Activated CD4-positive, alpha-beta T cell treated with anti-CD3 and anti-CD28 coated beads for 24 hours (primary cell): ENCODE measurements around the gene LRRC36.
"Not testable (repeated sequence)": the region's sequence is repeated elsewhere in the genome, so short reads cannot be mapped to it uniquely, and the experiment has no call there.

Experiments used
- DNase-seq, 2 donors: peaks; one replicate each; pipeline ENCODE4 v3.0.0-alpha.2; 2020; ENCODE audit warnings: low read depth in 2 of 2

The LRRC36 gene

DNA sequence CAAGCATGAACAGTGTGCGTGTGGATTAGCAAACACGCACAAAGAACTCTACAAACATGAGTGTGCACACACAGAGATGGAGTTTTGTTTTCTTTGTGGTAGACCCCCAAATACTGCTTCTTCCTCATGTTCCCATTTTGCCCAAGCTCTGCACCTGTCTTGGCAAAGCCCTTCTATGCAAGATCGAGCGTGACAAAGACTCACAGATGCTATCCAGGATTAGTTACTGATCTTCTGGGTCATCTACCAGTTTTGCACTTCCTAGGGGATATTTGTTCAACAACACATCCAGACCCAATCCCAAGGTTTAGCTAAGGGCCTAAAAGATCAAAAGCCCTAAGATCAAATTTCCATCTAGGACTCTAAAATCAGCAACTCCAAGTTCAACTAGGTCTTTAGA, 16.0 kb downstream of the LRRC36 start:
- no peak for DNase-seq

DNA sequence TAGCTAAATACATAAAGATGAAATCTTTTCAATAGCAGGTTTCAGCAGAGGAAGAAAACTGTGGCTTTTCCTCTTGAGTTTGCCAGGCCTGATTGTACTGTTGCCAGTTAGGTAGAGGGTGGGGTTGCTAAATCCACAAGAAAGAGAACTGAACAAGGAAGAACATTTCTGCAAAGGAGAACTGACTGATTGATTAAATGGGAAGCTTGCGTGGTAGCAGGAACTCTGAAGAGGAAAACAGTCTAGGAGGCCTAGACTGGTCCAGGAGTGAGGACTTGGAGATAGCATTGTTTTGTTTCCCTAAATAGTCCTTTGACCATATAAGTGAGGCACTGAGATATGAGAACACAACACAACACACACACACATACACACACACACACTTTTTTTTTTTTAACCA, 18.8 kb downstream of the LRRC36 start:
- no peak for DNase-seq

DNA sequence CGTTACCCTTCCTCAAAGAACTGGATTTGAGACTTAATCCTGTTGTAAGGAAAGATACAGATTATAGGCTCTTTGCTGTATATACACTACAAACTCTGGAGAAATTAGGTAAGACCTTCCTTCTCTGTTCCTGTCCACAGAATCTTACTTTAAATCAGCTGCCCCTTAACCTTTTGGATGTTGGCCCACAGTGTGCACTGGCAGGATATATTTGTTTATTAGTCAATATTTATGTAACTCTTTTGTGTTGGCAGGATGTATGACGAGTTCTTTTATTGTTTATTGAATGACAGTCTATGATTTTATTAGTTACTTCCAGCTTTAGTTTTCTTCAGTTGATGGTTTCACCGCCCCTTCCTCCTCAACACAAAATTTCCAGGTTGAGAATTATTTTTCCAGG, 19.7 kb downstream of the LRRC36 start:
- no peak for DNase-seq

DNA sequence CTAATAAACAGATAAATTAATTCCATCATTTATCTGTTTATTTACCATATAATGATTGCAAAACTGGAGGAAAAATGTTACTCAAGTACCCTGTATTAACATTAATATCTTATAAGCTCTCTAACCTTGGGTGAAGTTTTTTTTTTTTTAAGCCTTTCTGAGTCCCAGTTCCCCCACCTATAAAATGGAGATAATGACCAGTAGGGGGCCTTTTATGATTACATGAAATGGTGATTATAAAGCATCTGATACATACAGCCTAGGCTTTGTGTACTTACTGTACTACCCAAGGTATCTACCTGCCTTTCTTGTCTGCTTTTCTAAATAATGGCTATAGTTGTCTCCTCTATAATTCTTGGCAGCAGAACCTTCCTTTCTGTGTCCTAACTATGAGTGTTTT, 22.6 kb downstream of the LRRC36 start:
- DNase-seq = no peak

DNA sequence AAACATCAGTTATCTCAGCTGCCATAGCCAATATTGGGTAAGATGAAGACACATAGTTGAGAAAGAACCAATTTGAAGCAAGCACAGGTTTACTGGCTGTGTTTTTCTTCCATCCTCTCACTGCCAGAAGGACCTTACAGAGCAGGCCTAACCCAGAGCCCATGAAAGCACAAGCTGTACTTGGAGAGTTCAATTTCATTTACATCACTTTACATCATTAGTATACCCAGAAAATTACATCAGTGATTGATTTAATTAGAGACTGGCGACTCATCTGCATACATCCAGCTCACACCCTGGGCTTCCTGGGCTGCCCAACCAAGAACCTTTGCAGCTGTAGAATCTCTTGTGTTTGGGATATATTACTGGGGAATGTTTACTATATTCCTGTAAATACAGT, 23.7 kb downstream of the LRRC36 start:
- no peak for DNase-seq

DNA sequence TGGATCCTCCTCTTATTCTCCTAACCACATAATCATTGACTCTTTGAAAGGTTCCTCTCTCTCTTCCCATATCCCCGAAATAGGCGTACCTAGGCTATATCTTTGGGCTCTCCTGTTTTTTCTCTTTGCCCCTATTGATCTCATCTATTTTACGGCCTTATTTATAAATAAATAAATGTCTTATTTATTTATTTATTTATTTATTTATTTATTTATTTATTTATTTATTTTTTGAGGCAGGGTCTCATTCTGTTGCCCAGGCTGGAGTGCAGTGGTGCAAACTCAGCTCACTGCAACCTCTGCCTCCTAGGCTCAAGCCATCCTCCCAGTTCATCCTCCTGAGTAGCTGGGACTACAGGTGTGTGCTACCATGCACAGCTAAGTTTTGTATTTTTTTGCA, 25.8 kb downstream of the LRRC36 start:
- not testable (repeated sequence) for DNase-seq

DNA sequence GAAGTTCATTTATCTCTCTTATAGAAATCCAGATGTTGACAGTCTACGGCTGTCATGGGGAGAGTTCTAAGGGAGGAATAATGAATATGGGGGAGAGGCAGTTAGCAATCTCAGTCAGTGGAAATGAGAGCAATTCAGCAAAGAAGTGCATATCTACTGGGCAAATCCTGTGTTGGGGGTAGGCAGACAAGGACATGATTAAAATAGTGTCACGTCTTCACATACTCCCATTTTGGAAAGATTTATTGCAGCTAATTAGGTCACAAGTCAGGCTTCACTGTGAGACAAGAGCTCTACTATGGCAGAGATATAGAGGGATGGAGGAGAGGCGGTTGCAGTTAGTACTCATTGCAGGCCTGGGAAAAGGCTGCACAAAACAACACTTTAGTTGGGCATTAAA, 29.8 kb downstream of the LRRC36 start:
- DNase-seq = no peak

DNA sequence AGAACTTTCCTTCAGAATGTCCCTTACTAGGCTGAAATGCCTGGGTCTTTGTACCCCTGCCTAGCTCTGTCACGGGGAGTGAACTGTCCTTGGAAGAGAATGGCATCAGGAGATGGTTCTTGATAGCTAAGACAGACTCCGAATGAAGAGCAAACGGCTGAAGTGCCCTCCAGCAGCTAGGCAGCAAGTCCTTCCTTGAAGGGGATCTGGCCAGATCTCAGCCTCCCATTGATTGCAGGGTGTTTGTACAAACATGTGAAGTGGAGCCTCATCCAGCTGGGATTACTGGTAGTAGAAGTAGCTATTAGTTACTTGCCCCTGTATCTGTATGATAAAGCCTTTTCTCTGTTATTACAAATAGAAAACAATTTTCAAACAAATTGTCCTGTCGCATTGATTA, 30.9 kb downstream of the LRRC36 start:
- DNase-seq = no peak

DNA sequence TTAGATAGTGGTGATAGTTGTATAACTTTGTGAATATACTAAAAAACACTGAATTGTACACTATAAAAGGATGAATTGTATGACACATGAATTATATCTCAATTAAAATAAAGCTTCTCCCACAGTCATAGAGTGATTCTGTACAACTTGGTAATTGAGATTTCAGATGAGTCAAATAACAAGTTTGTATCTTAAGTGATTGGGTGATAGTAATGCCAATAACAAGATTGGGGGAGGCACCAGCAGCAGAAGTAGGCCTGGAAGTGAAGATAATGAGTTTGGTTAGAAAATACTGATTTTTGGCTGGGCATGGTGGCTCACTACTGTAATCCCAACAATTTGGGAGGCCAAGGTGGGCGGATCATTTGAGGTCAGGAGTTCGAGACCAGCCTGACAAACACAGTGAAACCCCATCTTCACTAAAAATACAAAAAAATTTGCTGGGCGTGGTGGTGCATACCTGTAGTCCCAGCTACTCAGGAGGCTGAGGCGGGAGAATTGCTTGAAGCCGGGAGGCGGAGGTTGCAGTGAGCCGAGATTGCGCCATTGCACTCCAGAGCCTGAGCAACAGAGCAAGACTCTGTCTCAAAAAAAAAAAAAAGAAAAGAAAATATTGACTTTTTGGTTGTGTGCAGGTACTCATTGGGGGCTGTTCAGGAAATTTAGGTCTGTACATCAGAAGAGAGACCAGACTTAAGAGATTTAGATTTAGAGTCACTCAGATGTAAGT, 33.1 kb downstream of the LRRC36 start:
- DNase-seq = not testable (repeated sequence)

DNA sequence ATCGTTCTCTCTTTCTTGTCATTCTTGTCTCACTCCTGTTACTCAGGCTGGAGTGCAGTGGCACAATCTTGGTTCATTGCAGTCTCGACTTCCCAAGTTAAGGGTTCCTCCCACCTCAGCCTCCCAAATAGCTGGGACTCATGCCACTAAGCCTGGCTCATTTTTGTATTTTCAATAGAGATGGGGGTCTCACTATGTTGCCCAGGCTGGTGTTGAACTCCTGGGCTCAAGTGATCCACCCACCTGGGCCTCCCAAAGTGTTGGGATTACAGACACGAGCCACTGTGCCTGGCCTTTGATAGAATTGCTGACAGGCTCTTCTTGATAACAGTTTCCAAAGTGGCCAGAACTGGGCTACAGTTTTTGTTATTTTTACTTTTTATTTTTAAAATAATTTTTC, 34.4 kb downstream of the LRRC36 start:
- DNase-seq = no peak

DNA sequence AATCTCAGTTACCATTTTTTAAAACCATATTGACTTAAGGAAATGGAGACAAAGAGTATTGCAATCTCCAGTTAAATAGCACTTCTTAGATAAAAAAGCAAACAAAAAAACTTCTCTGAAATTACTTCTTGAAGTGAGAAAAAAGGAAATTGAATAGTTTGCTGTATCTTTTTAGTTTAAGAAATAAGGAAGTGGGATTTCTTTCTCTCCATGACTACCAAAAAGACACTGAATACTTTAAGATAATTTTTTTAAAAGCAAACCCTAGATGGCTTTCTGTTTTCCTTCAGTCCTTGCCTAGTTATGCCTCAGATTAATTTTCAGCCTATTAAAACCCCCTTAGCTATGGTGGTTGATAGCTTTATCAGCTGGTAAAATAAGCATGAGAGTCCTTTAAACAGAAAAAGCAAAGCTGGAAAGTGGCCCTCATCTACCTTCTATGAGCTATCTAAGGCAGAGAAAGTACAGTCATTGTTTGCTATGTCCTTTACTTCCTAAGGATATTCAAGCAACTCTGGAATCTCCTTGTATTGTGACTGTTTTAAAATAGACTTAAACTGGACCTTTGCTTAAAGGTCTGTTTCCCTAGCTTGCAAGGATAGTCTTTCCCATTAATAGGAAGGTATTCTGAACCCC, 38.1 kb downstream of the LRRC36 start:
- no peak for DNase-seq

DNA sequence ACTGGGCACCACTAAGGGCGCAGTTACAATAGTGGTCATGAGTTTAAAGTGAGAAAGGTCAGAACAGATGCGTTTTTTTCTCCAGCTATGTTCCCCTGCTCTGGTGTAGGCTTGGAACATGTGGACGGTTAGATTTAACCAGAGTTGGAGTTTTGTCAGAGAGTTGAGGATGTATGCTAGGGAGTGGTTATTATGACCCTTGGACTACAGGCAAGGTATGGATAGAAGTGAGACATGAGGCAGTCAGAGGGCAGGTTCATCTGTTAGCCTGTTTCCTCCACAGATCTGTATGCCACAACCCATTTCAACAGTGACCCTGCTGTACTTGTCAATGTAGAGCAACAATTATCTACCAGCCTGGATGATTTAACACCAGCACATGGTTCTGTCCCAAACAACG, 44.0 kb downstream of the LRRC36 start:
- DNase-seq = no peak

DNA sequence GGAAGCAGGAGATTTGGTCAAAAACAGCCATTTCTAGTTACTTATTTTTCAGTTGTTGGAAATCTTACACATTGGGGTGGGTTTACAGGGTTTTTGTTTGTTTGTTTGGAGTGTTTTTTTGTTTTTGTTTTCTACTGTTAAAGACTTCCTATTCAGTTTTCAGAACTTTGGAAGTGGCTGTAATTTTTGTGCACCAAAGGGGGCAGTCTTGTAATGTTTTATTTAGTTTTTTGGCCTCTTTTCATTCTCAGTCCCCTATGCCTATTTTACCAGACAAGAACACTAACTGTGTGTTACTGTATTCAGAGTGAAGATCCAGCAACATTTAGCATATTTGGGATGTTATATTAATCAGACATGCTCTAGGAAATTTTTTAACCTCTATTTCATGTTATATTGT, 46.0 kb downstream of the LRRC36 start:
- DNase-seq = no peak

DNA sequence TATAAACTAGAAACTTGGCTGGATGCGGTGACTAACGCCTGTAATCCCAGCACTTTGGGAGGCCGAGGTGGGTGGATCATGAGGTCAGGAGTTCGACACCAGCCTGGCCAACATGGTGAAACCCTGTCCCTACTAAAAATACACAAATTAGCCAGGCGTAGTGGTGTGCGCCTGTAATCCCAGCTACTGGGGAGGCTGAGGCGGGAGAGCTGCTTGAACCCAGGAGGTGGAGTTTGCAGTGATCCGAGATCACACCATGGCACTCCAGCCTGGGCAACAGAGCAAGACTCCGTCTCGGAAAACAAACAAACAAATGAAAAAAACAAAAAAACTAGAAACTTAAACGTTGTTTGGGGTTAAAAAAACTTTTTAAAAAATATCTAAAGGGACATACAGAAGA, 49.4 kb downstream of the LRRC36 start:
- DNase-seq = not testable (repeated sequence)

DNA sequence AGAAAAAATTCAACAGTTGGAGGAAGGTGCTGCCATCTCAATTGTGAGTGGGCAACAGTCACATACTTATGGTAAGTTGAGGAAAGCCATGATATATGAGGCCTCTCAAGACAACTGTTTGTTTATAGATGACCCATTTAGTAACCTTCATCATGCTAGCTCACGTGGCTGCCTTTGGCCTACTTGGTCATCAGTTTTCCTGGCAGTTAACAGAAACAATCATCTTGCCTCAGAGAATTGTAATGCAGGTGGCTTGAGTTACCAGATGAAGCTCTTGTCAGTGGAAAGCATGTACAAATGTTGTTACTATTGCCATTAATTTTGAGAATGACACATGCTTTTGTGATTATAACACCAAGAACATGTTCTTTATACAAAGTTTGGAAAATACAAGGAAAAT, 52.0 kb downstream of the LRRC36 start:
- DNase-seq = no peak

DNA sequence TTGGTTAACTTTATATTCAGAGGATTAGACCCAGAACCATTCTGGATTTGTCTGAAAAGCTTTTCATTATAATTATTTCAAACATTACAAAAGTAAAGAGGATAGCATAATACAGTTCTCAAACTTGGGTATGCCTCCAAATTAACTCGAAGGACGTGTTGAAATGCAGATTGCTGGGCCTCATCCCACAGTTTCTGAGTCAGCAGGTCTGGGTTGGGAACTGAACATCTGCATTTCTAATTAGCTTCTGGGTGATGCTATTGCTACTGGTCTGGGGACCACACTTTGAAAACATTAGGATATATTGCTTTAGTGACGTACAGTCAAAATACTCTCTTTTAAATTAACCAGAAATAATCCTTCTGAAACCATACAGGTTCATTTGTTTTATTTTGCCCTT, 56.7 kb downstream of the LRRC36 start:
- DNase-seq = no peak

DNA sequence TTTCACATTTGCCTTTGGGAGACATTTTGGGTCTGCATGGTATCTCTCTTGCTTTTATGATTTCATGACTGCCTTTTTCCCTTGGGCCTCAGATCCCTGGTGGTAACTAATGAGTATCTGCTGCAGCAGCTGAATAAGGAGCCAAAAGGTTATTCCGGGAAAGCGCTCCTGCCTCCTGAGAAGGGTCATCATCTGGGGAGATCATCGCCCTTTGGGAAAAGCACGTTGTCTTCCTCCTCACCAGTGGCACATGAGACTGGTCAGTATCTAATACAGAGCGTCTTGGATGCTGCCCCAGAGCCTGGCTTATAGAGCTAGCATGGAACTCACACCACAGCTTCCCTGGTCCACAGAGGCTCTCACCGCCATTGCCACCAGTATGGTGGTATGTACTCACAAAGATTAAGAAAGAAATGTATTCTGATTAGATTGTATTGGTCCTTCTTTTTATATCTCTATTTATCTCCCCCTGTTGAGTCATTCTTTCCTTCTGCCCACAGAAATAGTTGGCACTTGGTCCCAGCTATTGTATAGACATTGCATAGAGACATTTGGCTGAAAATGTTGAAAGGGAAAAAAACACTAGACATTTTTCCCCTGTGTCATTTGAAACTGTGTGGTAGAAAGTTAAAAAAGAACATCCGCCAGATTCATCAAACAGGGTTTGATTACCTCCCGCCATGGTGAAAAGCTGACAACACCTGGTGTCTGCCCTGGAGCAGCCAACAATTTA, 58.3 kb downstream of the LRRC36 start:
- DNase-seq = no peak

DNA sequence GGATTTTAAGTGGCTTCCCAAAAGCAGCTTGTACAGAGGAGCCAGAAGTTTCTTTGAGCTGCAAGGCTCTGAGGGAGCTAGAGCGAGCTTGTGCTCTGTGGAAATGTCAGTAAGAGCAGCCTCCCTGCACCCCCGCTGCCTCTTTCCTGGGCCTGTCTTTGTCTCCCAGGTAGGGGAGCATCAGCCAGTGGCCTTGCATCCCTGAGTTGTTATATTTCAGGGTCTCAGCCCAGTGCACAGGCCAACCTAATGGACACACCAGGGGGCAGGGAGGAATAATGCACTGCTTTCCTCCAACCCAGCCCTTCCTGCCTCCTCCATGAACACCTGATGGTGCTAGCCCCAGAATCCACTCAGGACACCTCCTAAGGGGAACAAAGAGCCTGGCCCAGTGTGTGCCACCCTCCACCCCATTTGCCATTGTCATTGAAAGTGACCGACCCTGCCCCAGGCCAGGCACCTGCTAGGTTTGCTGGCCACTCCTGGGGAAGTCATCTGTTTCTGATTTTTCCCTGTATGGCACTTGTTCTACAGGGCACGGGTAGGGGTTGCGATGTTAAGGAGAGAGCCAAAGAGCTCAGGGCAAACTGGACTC, 60.3 kb downstream of the LRRC36 start:
- DNase-seq = no peak

DNA sequence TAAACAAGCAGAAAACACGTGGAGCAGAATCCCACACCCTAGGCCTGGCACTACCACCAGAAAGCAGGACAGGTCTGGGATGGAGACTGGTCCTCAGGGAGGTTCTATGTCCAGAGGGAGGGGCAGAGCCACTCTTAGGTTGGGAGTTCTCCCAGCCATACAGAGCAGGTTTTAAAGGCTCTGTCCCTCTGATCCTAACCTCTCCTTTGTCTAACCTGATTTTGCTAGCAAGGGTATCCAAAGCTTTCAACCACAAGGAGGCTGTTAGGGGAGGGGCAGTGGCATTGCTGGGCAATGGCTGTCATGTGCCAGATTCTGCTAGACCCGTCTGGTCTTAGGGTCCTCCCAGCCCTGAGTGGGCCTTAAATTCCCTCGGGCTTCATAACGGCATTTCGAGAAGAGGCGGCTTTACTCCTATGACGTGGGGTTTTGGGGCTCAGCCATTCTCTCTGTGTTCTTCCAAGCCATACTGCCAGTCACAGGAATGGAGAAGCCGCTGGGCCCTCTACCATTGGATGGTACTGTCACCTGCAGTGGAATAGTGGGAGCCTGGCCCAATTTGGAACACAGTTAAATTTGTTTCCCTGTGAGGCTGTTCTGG, 61.0 kb downstream of the LRRC36 start:
- no peak for DNase-seq

DNA sequence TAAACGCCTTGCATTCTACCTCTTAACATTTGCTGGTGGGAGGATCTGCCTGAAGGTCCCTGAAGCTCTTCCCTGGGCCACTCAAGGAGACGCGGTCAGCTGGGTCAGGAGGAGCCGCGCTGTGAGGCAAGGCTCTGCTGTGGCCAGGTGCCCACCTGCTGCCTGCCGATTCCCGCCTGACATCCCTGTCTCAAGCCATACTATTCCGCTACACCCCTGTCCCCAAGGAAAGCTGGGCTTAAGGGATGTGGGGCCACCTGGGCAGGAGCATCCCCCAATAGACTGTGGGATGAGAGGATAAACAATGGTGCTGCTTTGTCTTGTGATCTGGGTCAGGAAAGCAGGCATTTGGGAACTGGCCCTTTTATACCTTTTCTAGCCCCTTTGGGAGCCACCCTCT, 61.6 kb downstream of the LRRC36 start:
- no peak for DNase-seq

DNA sequence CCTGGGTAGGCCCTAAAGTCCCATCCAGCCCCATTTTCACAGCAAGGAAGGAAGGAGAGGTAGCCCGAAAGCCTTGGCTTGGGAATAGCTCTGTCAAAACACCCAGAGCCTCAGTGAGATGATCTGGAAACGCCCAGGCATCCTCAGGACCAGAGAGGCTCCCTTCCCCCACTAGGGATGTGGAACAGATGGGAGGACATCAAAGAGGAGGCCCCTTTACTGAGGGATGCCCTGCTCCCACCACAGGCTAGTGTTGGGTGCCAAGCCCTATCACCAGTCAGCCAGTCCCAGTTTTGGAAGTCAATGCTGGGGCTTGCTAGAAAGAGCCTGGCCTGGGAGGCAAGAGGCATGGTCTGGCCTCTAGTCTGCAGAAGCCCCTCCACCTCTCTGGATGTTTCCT, 62.0 kb downstream of the LRRC36 start:
- DNase-seq = no peak
